LHCN-M2 (cell line): ENCODE data around the gene RPRD2. TPM values are rescaled to one million over a fixed set of nuclear protein-coding genes. Genes with fewer than 3 reads are reported as not detected.

Experiments used
- DNase-seq: peaks from one replicate; pipeline ENCODE4 v3.0.0-alpha.2; 2012; ENCODE audit warnings: low read depth
- total RNA-seq: library from RNA; depleted of rRNA; stranded (reverse); fragments of >200 nt; gene quantifications from 2 replicates; pipeline ENCODE4 v1.2.3, GENCODE V29; 2014; rRNA removed

RPRD2 gene
- total RNA-seq, 1 experiment from 2014 or later: 13.4 TPM

- peak; percentile 31 for DNase-seq
These were observed 149.4 kb downstream of the RPRD2 start for GRCh38 chr1:150513351-150513791.

GRCh38 chr1:150514260-150514659 lies 150.3 kb downstream of the RPRD2 start:
- no peak for DNase-seq

- DNase-seq: no peak
These were observed 151.0 kb downstream of the RPRD2 start for GRCh38 chr1:150514913-150515327.

- peak; percentile 95 for DNase-seq
These were observed 151.5 kb downstream of the RPRD2 start, which contains the start of gene FALEC for GRCh38 chr1:150515328-150516049. TSS of gene FALEC (plus strand) at chr1:150515752.

- DNase-seq: no peak
These were observed 152.2 kb downstream of the RPRD2 start for GRCh38 chr1:150516050-150516591.

GRCh38 chr1:150516616-150517015 lies 152.7 kb downstream of the RPRD2 start:
- DNase-seq: no peak

GRCh38 chr1:150521196-150521968 lies 157.4 kb downstream of the RPRD2 start:
- DNase-seq: no peak

GRCh38 chr1:150525348-150525747 lies 161.4 kb downstream of the RPRD2 start:
- no peak for DNase-seq

Other genes with a start within 250 kb of the RPRD2 start
- gene PLEKHO1, start 214.2 kb upstream of the RPRD2 start, total RNA-seq: 107 and 111 TPM in 2 replicates
- gene ANP32E, start 128.0 kb upstream of the RPRD2 start, total RNA-seq: 47.1 and 56.7 TPM in 2 replicates
- gene CA14, start 106.4 kb upstream of the RPRD2 start, total RNA-seq: not detected in 2 replicates
- 114 and 117 TPM in 2 replicates for gene APH1A, start 95.1 kb upstream of the RPRD2 start, total RNA-seq
- 2.9 and 4.2 TPM in 2 replicates for gene C1orf54, start 91.4 kb upstream of the RPRD2 start, total RNA-seq
- 5.1 TPM in 2 replicates for gene CIART, start 81.6 kb upstream of the RPRD2 start, total RNA-seq
- gene MRPS21, start 70.3 kb upstream of the RPRD2 start, total RNA-seq: 58.8 and 97.4 TPM in 2 replicates
- 34.7 and 41.8 TPM in 2 replicates for gene PRPF3, start 42.6 kb upstream of the RPRD2 start, total RNA-seq
- 16.4 and 18.9 TPM in 2 replicates for gene TARS2, start 123.3 kb downstream of the RPRD2 start, total RNA-seq
- 108 and 129 TPM in 2 replicates for gene ECM1, start 144.0 kb downstream of the RPRD2 start, total RNA-seq
- gene FALEC, start 151.6 kb downstream of the RPRD2 start, total RNA-seq: not detected in 2 replicates
- 2.8 and 3.1 TPM in 2 replicates for gene ADAMTSL4, start 185.3 kb downstream of the RPRD2 start, total RNA-seq
- 287 TPM in 2 replicates for gene MCL1, start 215.5 kb downstream of the RPRD2 start, total RNA-seq